ENCODE data around the gene NAV3. TPM values are rescaled to one million over a fixed set of nuclear protein-coding genes. Genes with fewer than 3 reads are reported as not detected.

The NAV3 gene
- total and polyA plus RNA-seq, 2 experiments from 2014 or later = 4.0 to 12.0 TPM

DNA sequence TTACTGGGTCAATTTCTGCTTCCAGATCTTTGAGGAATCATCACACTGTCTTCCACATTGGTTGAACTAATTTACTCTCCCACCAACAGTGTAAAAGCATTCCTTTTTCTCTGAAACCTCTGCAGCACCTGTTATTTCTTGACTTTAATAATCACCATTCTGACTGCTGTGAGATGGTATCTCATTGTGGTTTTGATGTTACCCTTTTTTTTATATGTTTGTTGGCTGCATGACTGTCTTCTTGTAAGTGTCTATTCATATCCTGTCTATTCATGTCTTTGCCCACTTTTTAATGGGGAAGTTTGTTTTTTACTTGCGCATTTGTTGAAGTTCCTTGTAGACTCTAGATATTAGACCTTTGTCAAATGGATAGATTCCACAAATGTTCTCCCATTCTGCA is 324.9 kb downstream of the NAV3 start:
- ATAC-seq (no peak), DNase-seq (ENCODE audit: low spot score) (no peak)
- Histone ChIP-seq H3K36me3 (ENCODE audit: insufficient read depth) (no peaks in the 10 kb centered on the region), H3K9me2 (ENCODE audit: insufficient read depth) (no peaks in the 10 kb centered on the region), H3K79me2 (replicated peaks; ENCODE audit: insufficient read depth) (no peaks in the 10 kb centered on the region), H2AFZ (no peak overlapping the region), H4K20me1 (replicated peaks; ENCODE audit: insufficient read depth) (no peaks in the 10 kb centered on the region), H3K4me1 (ENCODE audit: insufficient read depth) (no peaks in the 10 kb centered on the region), H3K4me2 (no peak overlapping the region), H3K27me3 (ENCODE audit: insufficient read depth) (no peaks in the 10 kb centered on the region), H3K27ac (ENCODE audit: low read depth) (no peak overlapping the region), H3K4me3 (no peak overlapping the region), H3F3A (replicated peaks; ENCODE audit: low read depth) (no peaks in the 10 kb centered on the region)
- no peaks in the 10 kb centered on the region for H3K36me3 Mint-ChIP-seq (ENCODE audit: low read depth)
- TF ChIP-seq EZH2 (IDR thresholded peaks at IDR 0.05; ENCODE audit: low read depth, unreplicated experiment) (no peak), POLR2AphosphoS5 (IDR thresholded peaks at IDR 0.05; ENCODE audit: low read depth) (no peak)
- TF ChIP-seq, protein P1, sequence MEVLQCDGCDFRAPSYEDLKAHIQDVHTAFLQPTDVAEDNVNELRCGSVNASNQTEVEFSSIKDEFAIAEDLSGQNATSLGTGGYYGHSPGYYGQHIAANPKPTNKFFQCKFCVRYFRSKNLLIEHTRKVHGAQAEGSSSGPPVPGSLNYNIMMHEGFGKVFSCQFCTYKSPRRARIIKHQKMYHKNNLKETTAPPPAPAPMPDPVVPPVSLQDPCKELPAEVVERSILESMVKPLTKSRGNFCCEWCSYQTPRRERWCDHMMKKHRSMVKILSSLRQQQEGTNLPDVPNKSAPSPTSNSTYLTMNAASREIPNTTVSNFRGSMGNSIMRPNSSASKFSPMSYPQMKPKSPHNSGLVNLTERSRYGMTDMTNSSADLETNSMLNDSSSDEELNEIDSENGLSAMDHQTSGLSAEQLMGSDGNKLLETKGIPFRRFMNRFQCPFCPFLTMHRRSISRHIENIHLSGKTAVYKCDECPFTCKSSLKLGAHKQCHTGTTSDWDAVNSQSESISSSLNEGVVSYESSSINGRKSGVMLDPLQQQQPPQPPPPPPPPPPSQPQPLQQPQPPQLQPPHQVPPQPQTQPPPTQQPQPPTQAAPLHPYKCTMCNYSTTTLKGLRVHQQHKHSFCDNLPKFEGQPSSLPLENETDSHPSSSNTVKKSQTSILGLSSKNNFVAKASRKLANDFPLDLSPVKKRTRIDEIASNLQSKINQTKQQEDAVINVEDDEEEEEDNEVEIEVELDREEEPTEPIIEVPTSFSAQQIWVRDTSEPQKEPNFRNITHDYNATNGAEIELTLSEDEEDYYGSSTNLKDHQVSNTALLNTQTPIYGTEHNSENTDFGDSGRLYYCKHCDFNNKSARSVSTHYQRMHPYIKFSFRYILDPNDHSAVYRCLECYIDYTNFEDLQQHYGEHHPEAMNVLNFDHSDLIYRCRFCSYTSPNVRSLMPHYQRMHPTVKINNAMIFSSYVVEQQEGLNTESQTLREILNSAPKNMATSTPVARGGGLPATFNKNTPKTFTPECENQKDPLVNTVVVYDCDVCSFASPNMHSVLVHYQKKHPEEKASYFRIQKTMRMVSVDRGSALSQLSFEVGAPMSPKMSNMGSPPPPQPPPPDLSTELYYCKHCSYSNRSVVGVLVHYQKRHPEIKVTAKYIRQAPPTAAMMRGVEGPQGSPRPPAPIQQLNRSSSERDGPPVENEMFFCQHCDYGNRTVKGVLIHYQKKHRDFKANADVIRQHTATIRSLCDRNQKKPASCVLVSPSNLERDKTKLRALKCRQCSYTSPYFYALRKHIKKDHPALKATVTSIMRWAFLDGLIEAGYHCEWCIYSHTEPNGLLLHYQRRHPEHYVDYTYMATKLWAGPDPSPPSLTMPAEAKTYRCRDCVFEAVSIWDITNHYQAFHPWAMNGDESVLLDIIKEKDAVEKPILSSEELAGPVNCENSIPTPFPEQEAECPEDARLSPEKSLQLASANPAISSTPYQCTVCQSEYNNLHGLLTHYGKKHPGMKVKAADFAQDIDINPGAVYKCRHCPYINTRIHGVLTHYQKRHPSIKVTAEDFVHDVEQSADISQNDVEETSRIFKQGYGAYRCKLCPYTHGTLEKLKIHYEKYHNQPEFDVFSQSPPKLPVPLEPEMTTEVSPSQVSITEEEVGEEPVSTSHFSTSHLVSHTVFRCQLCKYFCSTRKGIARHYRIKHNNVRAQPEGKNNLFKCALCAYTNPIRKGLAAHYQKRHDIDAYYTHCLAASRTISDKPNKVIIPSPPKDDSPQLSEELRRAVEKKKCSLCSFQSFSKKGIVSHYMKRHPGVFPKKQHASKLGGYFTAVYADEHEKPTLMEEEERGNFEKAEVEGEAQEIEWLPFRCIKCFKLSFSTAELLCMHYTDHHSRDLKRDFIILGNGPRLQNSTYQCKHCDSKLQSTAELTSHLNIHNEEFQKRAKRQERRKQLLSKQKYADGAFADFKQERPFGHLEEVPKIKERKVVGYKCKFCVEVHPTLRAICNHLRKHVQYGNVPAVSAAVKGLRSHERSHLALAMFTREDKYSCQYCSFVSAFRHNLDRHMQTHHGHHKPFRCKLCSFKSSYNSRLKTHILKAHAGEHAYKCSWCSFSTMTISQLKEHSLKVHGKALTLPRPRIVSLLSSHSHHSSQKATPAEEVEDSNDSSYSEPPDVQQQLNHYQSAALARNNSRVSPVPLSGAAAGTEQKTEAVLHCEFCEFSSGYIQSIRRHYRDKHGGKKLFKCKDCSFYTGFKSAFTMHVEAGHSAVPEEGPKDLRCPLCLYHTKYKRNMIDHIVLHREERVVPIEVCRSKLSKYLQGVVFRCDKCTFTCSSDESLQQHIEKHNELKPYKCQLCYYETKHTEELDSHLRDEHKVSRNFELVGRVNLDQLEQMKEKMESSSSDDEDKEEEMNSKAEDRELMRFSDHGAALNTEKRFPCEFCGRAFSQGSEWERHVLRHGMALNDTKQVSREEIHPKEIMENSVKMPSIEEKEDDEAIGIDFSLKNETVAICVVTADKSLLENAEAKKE (CRISPR knock-in tag; IDR thresholded peaks at IDR 0.05) = no peak
- H3K4me1 Mint-ChIP-seq = peaks cover 4% of the 10 kb centered on the region; the same call in 2 of the 3 replicates
- no peaks in the 10 kb centered on the region; the same call in 2 of the 3 replicates for H3K9me3 Mint-ChIP-seq
- no peak overlapping the region for H3K4me3 Mint-ChIP-seq
- H3K27ac Mint-ChIP-seq = no peak overlapping the region
- H3K27me3 Mint-ChIP-seq (ENCODE audit: insufficient read depth, low read depth, poor library complexity) = no peaks in the 10 kb centered on the region

DNA sequence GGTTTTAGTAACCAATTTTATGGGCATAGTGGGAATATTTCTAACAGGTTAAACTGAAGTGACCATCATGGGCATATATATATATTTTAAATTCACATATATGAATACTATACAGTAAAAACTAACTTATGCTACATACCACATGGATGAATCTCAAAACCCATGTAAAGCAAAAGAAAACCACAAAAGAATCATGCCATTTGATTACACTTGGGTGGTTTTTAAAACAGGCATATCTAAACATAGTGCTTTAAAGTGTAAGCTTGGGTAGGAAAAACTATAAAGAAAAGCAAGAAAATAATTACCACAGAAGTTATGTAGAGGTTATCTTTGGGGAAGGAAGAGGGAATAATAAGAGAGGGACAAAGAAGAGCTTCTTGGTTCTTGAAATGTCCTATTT is 326.1 kb downstream of the NAV3 start:
- H3K9me3 Mint-ChIP-seq = no peaks in the 10 kb centered on the region; the same call in 2 of the 3 replicates
- no peaks in the 10 kb centered on the region for H3K79me2 ChIP-seq (replicated peaks; ENCODE audit: insufficient read depth)
- TF ChIP-seq ZNF114 (CRISPR knock-in tag; IDR thresholded peaks at IDR 0.05) = no peak
- no peak for TF ChIP-seq ETS1 (IDR thresholded peaks at IDR 0.05)
- TF ChIP-seq, protein P2, sequence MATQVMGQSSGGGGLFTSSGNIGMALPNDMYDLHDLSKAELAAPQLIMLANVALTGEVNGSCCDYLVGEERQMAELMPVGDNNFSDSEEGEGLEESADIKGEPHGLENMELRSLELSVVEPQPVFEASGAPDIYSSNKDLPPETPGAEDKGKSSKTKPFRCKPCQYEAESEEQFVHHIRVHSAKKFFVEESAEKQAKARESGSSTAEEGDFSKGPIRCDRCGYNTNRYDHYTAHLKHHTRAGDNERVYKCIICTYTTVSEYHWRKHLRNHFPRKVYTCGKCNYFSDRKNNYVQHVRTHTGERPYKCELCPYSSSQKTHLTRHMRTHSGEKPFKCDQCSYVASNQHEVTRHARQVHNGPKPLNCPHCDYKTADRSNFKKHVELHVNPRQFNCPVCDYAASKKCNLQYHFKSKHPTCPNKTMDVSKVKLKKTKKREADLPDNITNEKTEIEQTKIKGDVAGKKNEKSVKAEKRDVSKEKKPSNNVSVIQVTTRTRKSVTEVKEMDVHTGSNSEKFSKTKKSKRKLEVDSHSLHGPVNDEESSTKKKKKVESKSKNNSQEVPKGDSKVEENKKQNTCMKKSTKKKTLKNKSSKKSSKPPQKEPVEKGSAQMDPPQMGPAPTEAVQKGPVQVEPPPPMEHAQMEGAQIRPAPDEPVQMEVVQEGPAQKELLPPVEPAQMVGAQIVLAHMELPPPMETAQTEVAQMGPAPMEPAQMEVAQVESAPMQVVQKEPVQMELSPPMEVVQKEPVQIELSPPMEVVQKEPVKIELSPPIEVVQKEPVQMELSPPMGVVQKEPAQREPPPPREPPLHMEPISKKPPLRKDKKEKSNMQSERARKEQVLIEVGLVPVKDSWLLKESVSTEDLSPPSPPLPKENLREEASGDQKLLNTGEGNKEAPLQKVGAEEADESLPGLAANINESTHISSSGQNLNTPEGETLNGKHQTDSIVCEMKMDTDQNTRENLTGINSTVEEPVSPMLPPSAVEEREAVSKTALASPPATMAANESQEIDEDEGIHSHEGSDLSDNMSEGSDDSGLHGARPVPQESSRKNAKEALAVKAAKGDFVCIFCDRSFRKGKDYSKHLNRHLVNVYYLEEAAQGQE (IDR thresholded peaks at IDR 0.05; ENCODE audit: unreplicated experiment) = no peak
- no peak for TF ChIP-seq CREB1 (CRISPR knock-in tag; IDR thresholded peaks at IDR 0.05; ENCODE audit: low read depth)
- no peak for TF ChIP-seq STAT1 (IDR thresholded peaks at IDR 0.05; ENCODE audit: unreplicated experiment)
- no peak for TF ChIP-seq NANOG (IDR thresholded peaks at IDR 0.05; ENCODE audit: borderline replicate concordance)
- TF ChIP-seq ZNF331 (CRISPR knock-in tag; IDR thresholded peaks at IDR 0.05; ENCODE audit: low read depth) = no peak
- TF ChIP-seq EZH2phosphoT487 (IDR thresholded peaks at IDR 0.05; ENCODE audit: unreplicated experiment) = no peak

More for the DNA sequence above, 326.1 kb downstream of the NAV3 start:
- H3F3A ChIP-seq (replicated peaks; ENCODE audit: low read depth) = no peaks in the 10 kb centered on the region
- Mint-ChIP-seq H3K36me3 (ENCODE audit: low read depth) (no peaks in the 10 kb centered on the region), H3K4me3 (no peak overlapping the region), H3K4me1 (peaks cover 4% of the 10 kb centered on the region; the same call in 2 of the 3 replicates), H3K27me3 (ENCODE audit: insufficient read depth, low read depth, poor library complexity) (no peaks in the 10 kb centered on the region), H3K27ac (no peak overlapping the region; the same call in none of the 2 replicates)
- H2AFZ ChIP-seq = no peak overlapping the region
- no peak for DNase-seq (ENCODE audit: low spot score)
- no peak overlapping the region for H3K4me2 ChIP-seq
- ATAC-seq = no peak
- H3K27ac ChIP-seq (ENCODE audit: low read depth) = no peak overlapping the region
- no peaks in the 10 kb centered on the region for H3K4me1 ChIP-seq (ENCODE audit: insufficient read depth)
- H3K4me3 ChIP-seq = no peak overlapping the region
- H3K27me3 ChIP-seq (ENCODE audit: insufficient read depth) = no peaks in the 10 kb centered on the region
- H3K36me3 ChIP-seq (ENCODE audit: insufficient read depth) = no peaks in the 10 kb centered on the region
- H4K20me1 ChIP-seq (replicated peaks; ENCODE audit: insufficient read depth) = no peaks in the 10 kb centered on the region
- H3K9me2 ChIP-seq (ENCODE audit: insufficient read depth) = no peaks in the 10 kb centered on the region
